B cell (primary cell): ENCODE results near the gene NKTR. TPM values are rescaled to one million over a fixed set of nuclear protein-coding genes. Genes with fewer than 3 reads are reported as not detected.

ENCODE experiments used
- ATAC-seq: fragments of 200-7000 bp; cut with Tn5 transposase; one replicate; pipeline ENCODE4 v1.10.0; 2021; ENCODE audit warnings: low read depth, mild to moderate bottlenecking, moderate number of reproducible peaks, moderate library complexity
- CTCF ChIA-PET: fragments of 350-600 bp; sonication (Branson Sonifier 250); formaldehyde crosslinking; loops from one replicate; lab custom pipeline; 2021; ENCODE audit warnings: antibody characterized with exemption, inconsistent platforms; lab: Charles Lee
- POLR2A ChIA-PET: fragments of 350-600 bp; sonication (Branson Sonifier 250); formaldehyde crosslinking; loops from one replicate; lab custom pipeline; 2021; ENCODE audit warnings: antibody characterized with exemption; lab: Charles Lee
- DNase-seq: peaks from one replicate; pipeline ENCODE4 v3.0.0; 2013
- H2AFZ ChIP-seq: 2 replicates; pipeline ENCODE4 v1.6.1; 2012; ENCODE audit warnings: mild to moderate bottlenecking, low read depth, low read length; ENCODE audit not compliant: insufficient read depth, poor library complexity, severe bottlenecking
- H3K27ac ChIP-seq, 2 donors: 1 replicate in 1 of 2; 2 replicates in 1 of 2; pipeline ENCODE4 v1.5.1; 2012 to 2013; ENCODE audit warnings: low read length in 2 of 2, mild to moderate bottlenecking in 2 of 2, moderate library complexity in 1 of 2
- H3K27me3 ChIP-seq, 4 experiments: fragments of 200-600 bp in 1 of 4; sonication (generic) in 1 of 4; replicated peaks in 1 of 4; 1 replicate in 2 of 4; 2 replicates in 2 of 4; pipeline versions ENCODE4 v1.6.1 to v1.7.0; 2013 to 2016; ENCODE audit warnings: low read length in 3 of 4, mild to moderate bottlenecking in 2 of 4, mixed read lengths in 1 of 4, moderate library complexity in 1 of 4; ENCODE audit not compliant: insufficient read depth in 4 of 4, control insufficient read depth in 3 of 4; ENCODE audit errors: control extremely low read depth in 1 of 4
- H3K36me3 ChIP-seq, 2 experiments: replicated peaks in 1 of 2; 1 replicate in 1 of 2; 2 replicates in 1 of 2; pipeline versions ENCODE4 v1.6.1 to v1.7.1; 2013; ENCODE audit warnings: low read length in 1 of 2; ENCODE audit not compliant: insufficient read depth in 2 of 2, control insufficient read depth in 1 of 2; ENCODE audit errors: control extremely low read depth in 1 of 2, extremely low read depth in 1 of 2
- H3K4me1 ChIP-seq, 2 donors: fragments of 200-600 bp in 1 of 2; sonication (generic) in 1 of 2; 1 replicate in 1 of 2; 2 replicates in 1 of 2; pipeline versions ENCODE4 v1.5.1 to v1.6.1; 2013 to 2017; ENCODE audit warnings: low read length in 2 of 2; ENCODE audit not compliant: control insufficient read depth in 2 of 2, insufficient read depth in 2 of 2
- H3K4me2 ChIP-seq: replicated peaks from 2 replicates; pipeline ENCODE3; 2012; ENCODE audit warnings: mild to moderate bottlenecking, low read depth, low read length; ENCODE audit not compliant: poor library complexity, severe bottlenecking
- H3K4me3 ChIP-seq, 5 experiments: fragments of 200-600 bp in 1 of 5; sonication (generic) in 1 of 5; 1 replicate in 3 of 5; 2 replicates in 2 of 5; pipeline versions ENCODE4 v1.5.1 to v1.7.0; 2011 to 2016; ENCODE audit warnings: low read length in 4 of 5, mild to moderate bottlenecking in 4 of 5, low read depth in 2 of 5, control low read depth in 1 of 5, moderate library complexity in 1 of 5; ENCODE audit not compliant: insufficient read depth in 1 of 5; ENCODE audit errors: control extremely low read depth in 1 of 5, extremely low read depth in 1 of 5
- H3K79me2 ChIP-seq: fragments of 200-600 bp; sonication (generic); one replicate; pipeline ENCODE4 v1.6.0; 2016; ENCODE audit warnings: low read length; ENCODE audit not compliant: control insufficient read depth, insufficient read depth
- H3K9ac ChIP-seq: fragments of 200-600 bp; sonication (generic); 2 replicates; pipeline ENCODE4 v1.6.1; 2017; ENCODE audit warnings: mild to moderate bottlenecking, low read length, moderate library complexity
- H3K9me3 ChIP-seq, 3 donors: one replicate each; pipeline versions ENCODE4 v1.6.1 to v1.7.1; 2013; ENCODE audit warnings: low read length in 2 of 3; ENCODE audit not compliant: control insufficient read depth in 2 of 3, insufficient read depth in 1 of 3; ENCODE audit errors: control extremely low read depth in 1 of 3
- H4K20me1 ChIP-seq: 2 replicates; pipeline ENCODE4 v1.6.0; 2012; ENCODE audit warnings: mild to moderate bottlenecking, low read length; ENCODE audit not compliant: insufficient read depth, control insufficient read depth, poor library complexity, severe bottlenecking
- H3K27ac Mint-ChIP-seq: one replicate; pipeline ENCODE4 v1.8.0; 2021; ENCODE audit warnings: mixed read lengths
- H3K27me3 Mint-ChIP-seq: one replicate; pipeline ENCODE4 v1.8.0; 2021; ENCODE audit warnings: mixed read lengths
- H3K4me1 Mint-ChIP-seq: one replicate; pipeline ENCODE4 v1.8.0; 2021; ENCODE audit warnings: mixed read lengths
- H3K4me3 Mint-ChIP-seq: one replicate; pipeline ENCODE4 v1.8.0; 2021; ENCODE audit warnings: mixed read lengths
- H3K9me3 Mint-ChIP-seq: one replicate; pipeline ENCODE4 v1.8.0; 2022; ENCODE audit warnings: mixed read lengths; ENCODE audit not compliant: insufficient read depth
- CTCF ChIP-seq: fragments of 200-600 bp; IDR thresholded peaks from one replicate; pipeline ENCODE4 v1.8.0; 2022; ENCODE audit warnings: antibody characterized with exemption, mild to moderate bottlenecking
- EZH2 ChIP-seq: IDR thresholded peaks from 2 replicates; pipeline ENCODE4 v1.6.1; 2012; ENCODE audit warnings: borderline replicate concordance, low read depth, mild to moderate bottlenecking, moderate library complexity, low read length; ENCODE audit not compliant: insufficient read depth, poor library complexity, severe bottlenecking
- WGBS: methylation state at CpG from one replicate; pipeline ENCODE4 v1.1.5; 2013; ENCODE audit warnings: missing lambda C conversion rate; ENCODE audit not compliant: insufficient coverage; 5-methylcytosine and 5-hydroxymethylcytosine counted together
- intact Hi-C: fragments of 100-400 bp; cut with micrococcal nuclease; formaldehyde crosslinking; loops from one replicate; pipeline ENCODE4 v1.10.0; 2022
- polyA plus RNA-seq: library from polyadenylated mRNA; depleted of rRNA; stranded (reverse); fragments of >200 nt; gene quantifications from 2 replicates; pipeline ENCODE4 v1.2.3, GENCODE V29; 2012
- total RNA-seq, 2 donors: library from RNA; stranded (reverse); fragments of 120-200 nt in 1 of 2; gene quantifications; 1 replicate in 1 of 2; 2 replicates in 1 of 2; pipeline versions ENCODE4 v1.2.3 to v1.2.4, GENCODE V29; 2013 to 2022

NKTR gene
- total and polyA plus RNA-seq, 2 donors (not counting 1 experiment from before 2014, with no cell fraction given), result 58.0 to 227 TPM

- no peaks in the 10 kb centered on the region for H3K36me3 ChIP-seq
- intact Hi-C loops, result no loop called here
- no peaks in the 10 kb centered on the region for H4K20me1 ChIP-seq
- H3K9me3 Mint-ChIP-seq, result no peaks in the 10 kb centered on the region
- ATAC-seq (no peak), DNase-seq (no peak)
- no peak overlapping the region for H3K9ac ChIP-seq
- TF ChIP-seq EZH2 (no peak), CTCF (no peak)
- H3K27ac ChIP-seq, result no peak overlapping the region
- H3K27me3 Mint-ChIP-seq, result peaks cover 35% of the 10 kb centered on the region
- 40% methylated on average over 80 of the region's 80 CpGs for WGBS
- H3K9me3 ChIP-seq, result no peaks in the 10 kb centered on the region
- ChIA-PET CTCF (no interaction called here), POLR2A (no interaction called here)
- no peaks in the 10 kb centered on the region for H3K79me2 ChIP-seq
- H3K27ac Mint-ChIP-seq, result no peak overlapping the region
- H3K4me3 Mint-ChIP-seq, result no peak overlapping the region
- H3K4me1 ChIP-seq, result no peaks in the 10 kb centered on the region
- no peak overlapping the region for H2AFZ ChIP-seq
- H3K27me3 ChIP-seq, result peaks cover 0 to 27% (median 0%) of the 10 kb centered on the region in 4 experiments
- peaks cover 2% of the 10 kb centered on the region for H3K4me1 Mint-ChIP-seq
- H3K4me2 ChIP-seq, result no peak overlapping the region
- H3K4me3 ChIP-seq, result no peak overlapping the region
These were observed 85.7 kb downstream of the NKTR start for GRCh38 chr3:42685891-42686820.
